DND-41 (cell line): ENCODE measurements around the gene NOXA1.
"Not testable (repeated sequence)": the region's sequence is repeated elsewhere in the genome, so short reads cannot be mapped to it uniquely, and the experiment has no call there.

Experiments
- CTCF ChIP-seq: IDR thresholded peaks from 2 replicates; pipeline ENCODE4 v1.5.1; 2012; ENCODE audit warnings: borderline replicate concordance, low read length, moderate library complexity, mild to moderate bottlenecking; ENCODE audit not compliant: poor library complexity, severe bottlenecking; ENCODE audit errors: extremely low read depth
- EZH2 ChIP-seq: IDR thresholded peaks from 3 replicates; pipeline ENCODE4 v1.6.1; 2012; ENCODE audit warnings: borderline replicate concordance, low read depth, mild to moderate bottlenecking, moderate library complexity, low read length, inconsistent platforms; ENCODE audit not compliant: severe bottlenecking

GRCh38 chr9:137466389-137467085 lies 43.3 kb downstream of the NOXA1 start:
- TF ChIP-seq CTCF, EZH2: not testable (repeated sequence)
